ENCODE results near the gene ADAP1.

ADAP1 gene

GRCh38 chr7:959271-959670 lies 4.8 kb upstream of the ADAP1 start:
- TF ChIP-seq EZH2 (IDR thresholded peaks at IDR 0.05; ENCODE audit: borderline replicate concordance, low read length) = no peak
- no peak for TF ChIP-seq CTCF (IDR thresholded peaks at IDR 0.05; ENCODE audit: low read length)
- Histone ChIP-seq H3K9ac (ENCODE audit: low read length) (no peak overlapping the region), H3K4me3 (ENCODE audit: low read depth, low read length, poor library complexity, severe bottlenecking) (no peak overlapping the region), H3F3A (ENCODE audit: insufficient read depth, low read length) (no peaks in the 10 kb centered on the region), H2AFZ (ENCODE audit: low read length) (no peak overlapping the region), H3K4me2 (ENCODE audit: low read length) (no peak overlapping the region), H3K36me3 (ENCODE audit: insufficient read depth, low read length) (no peaks in the 10 kb centered on the region), H3K27me3 (ENCODE audit: insufficient read depth, low read length) (peaks cover 26% of the 10 kb centered on the region), H3K27ac (ENCODE audit: low read depth, low read length, poor library complexity, severe bottlenecking) (no peak overlapping the region), H3K79me2 (ENCODE audit: insufficient read depth, low read length) (no peaks in the 10 kb centered on the region), H4K20me1 (ENCODE audit: insufficient read depth, low read length) (no peaks in the 10 kb centered on the region), H3K9me2 (ENCODE audit: low read depth, low read length) (no peaks in the 10 kb centered on the region), H3K9me3 (ENCODE audit: low read length) (no peaks in the 10 kb centered on the region), H3K4me1 (ENCODE audit: insufficient read depth, low read length, severe bottlenecking) (no peaks in the 10 kb centered on the region)

GRCh38 chr7:958221-959200 lies 4.0 kb upstream of the ADAP1 start:
- TF ChIP-seq EZH2 (IDR thresholded peaks at IDR 0.05; ENCODE audit: borderline replicate concordance, low read length) (no peak), CTCF (IDR thresholded peaks at IDR 0.05; ENCODE audit: low read length) (no peak)
- Histone ChIP-seq H2AFZ (ENCODE audit: low read length) (no peak overlapping the region), H3K9me3 (ENCODE audit: low read length) (no peaks in the 10 kb centered on the region)

GRCh38 chr7:957418-958220 lies 3.1 kb upstream of the ADAP1 start:
- no peaks in the 10 kb centered on the region for H3K79me2 ChIP-seq (ENCODE audit: insufficient read depth, low read length)
- H3K36me3 ChIP-seq (ENCODE audit: insufficient read depth, low read length) = no peaks in the 10 kb centered on the region
- H3K27ac ChIP-seq (ENCODE audit: low read depth, low read length, poor library complexity, severe bottlenecking) = no peak overlapping the region
- peaks cover 21% of the 10 kb centered on the region for H3K27me3 ChIP-seq (ENCODE audit: insufficient read depth, low read length)
- no peaks in the 10 kb centered on the region for H4K20me1 ChIP-seq (ENCODE audit: insufficient read depth, low read length)
- TF ChIP-seq EZH2 (IDR thresholded peaks at IDR 0.05; ENCODE audit: borderline replicate concordance, low read length) = no peak
- TF ChIP-seq CTCF (IDR thresholded peaks at IDR 0.05; ENCODE audit: low read length) = no peak
- no peak overlapping the region for H3K4me3 ChIP-seq (ENCODE audit: low read depth, low read length, poor library complexity, severe bottlenecking)
- H3K4me2 ChIP-seq (ENCODE audit: low read length) = no peak overlapping the region
- H3K4me1 ChIP-seq (ENCODE audit: insufficient read depth, low read length, severe bottlenecking) = no peaks in the 10 kb centered on the region
- H3K9ac ChIP-seq (ENCODE audit: low read length) = no peak overlapping the region
- H3K9me2 ChIP-seq (ENCODE audit: low read depth, low read length) = no peaks in the 10 kb centered on the region
- no peak overlapping the region for H2AFZ ChIP-seq (ENCODE audit: low read length)
- H3K9me3 ChIP-seq (ENCODE audit: low read length) = no peaks in the 10 kb centered on the region
- H3F3A ChIP-seq (ENCODE audit: insufficient read depth, low read length) = no peaks in the 10 kb centered on the region

More at GRCh38 chr7:958221-959200, 4.0 kb upstream of the ADAP1 start:
- Histone ChIP-seq H3K27ac (ENCODE audit: low read depth, low read length, poor library complexity, severe bottlenecking) (no peak overlapping the region), H3K4me2 (ENCODE audit: low read length) (no peak overlapping the region), H4K20me1 (ENCODE audit: insufficient read depth, low read length) (no peaks in the 10 kb centered on the region), H3K27me3 (ENCODE audit: insufficient read depth, low read length) (peaks cover 21% of the 10 kb centered on the region), H3K4me3 (ENCODE audit: low read depth, low read length, poor library complexity, severe bottlenecking) (no peak overlapping the region), H3K4me1 (ENCODE audit: insufficient read depth, low read length, severe bottlenecking) (no peaks in the 10 kb centered on the region), H3K9ac (ENCODE audit: low read length) (no peak overlapping the region), H3K36me3 (ENCODE audit: insufficient read depth, low read length) (no peaks in the 10 kb centered on the region), H3K9me2 (ENCODE audit: low read depth, low read length) (no peaks in the 10 kb centered on the region), H3K79me2 (ENCODE audit: insufficient read depth, low read length) (no peaks in the 10 kb centered on the region), H3F3A (ENCODE audit: insufficient read depth, low read length) (no peaks in the 10 kb centered on the region)
